Stimulated activated naive CD8-positive, alpha-beta T cell treated with anti-CD3 and anti-CD28 coated beads, Interleukin-15, Interleukin-2, amounts not matched to agents 100 ng/mL and 50 ng/mL, for 24 hours (primary cell): ENCODE results near the gene ZMYND19.

ENCODE experiments used
- H3K27ac Mint-ChIP-seq: one replicate; pipeline ENCODE4 v1.8.0; 2021; ENCODE audit warnings: mild to moderate bottlenecking, mixed read lengths
- H3K27me3 Mint-ChIP-seq: one replicate; pipeline ENCODE4 v1.8.0; 2021; ENCODE audit warnings: mixed read lengths
- H3K36me3 Mint-ChIP-seq: one replicate; pipeline ENCODE4 v1.8.0; 2021; ENCODE audit warnings: low read depth, mixed read lengths
- H3K4me1 Mint-ChIP-seq: one replicate; pipeline ENCODE4 v1.8.0; 2021; ENCODE audit warnings: low read depth, mixed read lengths
- H3K4me3 Mint-ChIP-seq: one replicate; pipeline ENCODE4 v1.8.0; 2021; ENCODE audit warnings: mild to moderate bottlenecking, mixed read lengths
- H3K9me3 Mint-ChIP-seq: one replicate; pipeline ENCODE4 v1.8.0; 2021; ENCODE audit warnings: mixed read lengths

The ZMYND19 gene

GRCh38 chr9:137620048-137620405, 29.7 kb upstream of the ZMYND19 start:
- H3K4me3 Mint-ChIP-seq, result peak overlapping the region; percentile 86
- H3K27me3 Mint-ChIP-seq, result no peaks in the 10 kb centered on the region
- H3K9me3 Mint-ChIP-seq, result no peaks in the 10 kb centered on the region
- H3K36me3 Mint-ChIP-seq, result peaks cover 22% of the 10 kb centered on the region
- H3K4me1 Mint-ChIP-seq, result peaks cover 53% of the 10 kb centered on the region
- peak overlapping the region; percentile 77 for H3K27ac Mint-ChIP-seq

DNA sequence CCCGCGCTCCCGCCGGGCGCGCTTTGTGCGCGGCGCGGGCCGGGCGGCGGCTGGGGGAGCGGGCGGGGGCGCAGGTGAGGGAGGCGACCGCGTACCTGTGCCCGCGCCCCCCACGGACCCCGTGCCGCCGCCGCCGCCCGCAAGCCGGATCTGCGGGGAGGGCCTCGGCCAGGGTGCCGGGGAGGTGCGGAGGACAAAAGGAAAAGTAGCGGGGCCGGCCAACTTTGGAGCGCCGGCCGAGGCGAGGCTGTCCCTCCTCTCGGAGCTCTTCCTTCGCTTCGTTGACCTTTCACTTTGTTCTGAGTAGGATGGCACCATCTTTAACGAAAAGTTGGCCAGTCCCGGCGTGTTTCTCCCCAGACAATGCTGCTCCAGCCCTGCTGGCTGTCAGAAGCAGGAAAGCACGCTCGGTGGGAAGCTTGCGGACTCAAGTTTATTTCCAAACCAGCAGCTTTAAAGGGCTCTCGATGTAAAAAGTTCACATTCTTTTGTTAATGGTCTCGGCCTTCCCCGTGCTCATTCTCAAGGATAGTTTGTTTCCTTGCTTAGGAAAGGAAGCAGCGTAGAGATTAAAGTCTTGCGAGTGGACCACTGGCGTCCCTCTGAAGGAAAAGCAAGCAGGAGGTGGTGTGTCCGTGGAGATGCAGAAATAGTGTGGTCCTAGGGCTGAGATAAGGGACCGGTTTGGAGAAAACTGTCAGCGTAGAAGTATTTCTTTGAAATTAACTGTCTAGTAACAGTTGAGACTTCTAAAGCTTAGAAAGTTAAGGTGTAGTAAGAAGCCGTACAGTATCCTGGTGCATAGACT, 29.1 kb upstream of the ZMYND19 start:
- H3K27me3 Mint-ChIP-seq, result no peaks in the 10 kb centered on the region
- H3K9me3 Mint-ChIP-seq, result no peaks in the 10 kb centered on the region
- H3K4me1 Mint-ChIP-seq, result peaks cover 52% of the 10 kb centered on the region
- H3K27ac Mint-ChIP-seq, result peak overlapping the region; percentile 77
- H3K4me3 Mint-ChIP-seq, result peak overlapping the region; percentile 86
- H3K36me3 Mint-ChIP-seq, result peaks cover 22% of the 10 kb centered on the region

DNA sequence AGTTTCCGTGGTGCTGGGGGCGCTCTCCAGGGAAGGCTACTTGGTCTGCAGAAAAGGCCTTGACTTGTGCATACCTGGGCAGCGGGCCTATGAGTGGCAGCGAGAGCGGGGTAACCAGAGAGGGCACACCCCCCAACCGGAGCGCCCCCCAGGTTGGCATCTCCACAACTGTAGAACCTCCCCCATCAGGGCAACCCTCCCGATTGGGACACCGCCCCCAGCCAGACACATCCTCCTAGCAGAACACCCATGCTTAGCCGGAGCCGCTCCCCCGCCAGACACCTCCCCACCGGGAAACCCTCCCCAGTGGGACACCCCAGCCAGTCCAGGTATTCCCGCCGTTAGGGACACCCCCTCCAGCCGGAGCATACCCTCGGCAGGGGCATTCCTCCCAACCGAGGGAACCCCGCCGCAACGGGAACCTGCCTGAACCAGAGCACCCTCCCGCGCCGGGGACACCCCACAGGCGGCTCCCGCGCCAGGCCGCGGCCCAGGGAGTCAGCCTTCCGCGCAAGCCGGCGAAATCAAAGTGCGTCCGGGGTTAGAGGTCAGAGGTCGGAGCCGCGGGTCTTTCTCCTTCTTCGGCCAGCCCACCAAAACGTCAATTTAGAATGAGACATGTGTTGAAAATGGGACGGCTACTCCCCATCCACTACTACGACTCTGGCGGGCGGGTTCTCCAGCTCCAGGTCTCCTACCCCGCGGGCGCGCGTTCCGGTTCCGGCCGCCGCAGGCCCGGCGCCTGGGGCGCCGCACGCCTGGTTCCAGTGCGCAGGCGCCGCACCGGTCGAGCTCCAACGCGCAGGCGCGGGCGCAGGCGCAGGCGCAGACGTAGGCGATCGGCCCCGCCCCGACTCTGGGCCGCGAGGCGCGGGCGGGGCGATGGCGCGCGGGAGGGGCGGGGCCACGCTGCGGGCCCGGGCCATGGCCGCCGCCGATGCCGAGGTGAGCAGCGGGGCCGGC, 28.1 kb upstream of the ZMYND19 start, which contains the start of gene EHMT1:
Gene EHMT1, plus strand, starts transcription at position 901 of the 963 bp plus-strand sequence. Its CDS starts 24 bp downstream, at position 925.
- peak within 1 kb of the TSS; percentile 91 for H3K27ac Mint-ChIP-seq
- H3K9me3 Mint-ChIP-seq, result no peaks in the 10 kb centered on the region
- peaks cover 18% of the 10 kb centered on the region for H3K36me3 Mint-ChIP-seq
- peak within 1 kb of the TSS; percentile 88 for H3K4me3 Mint-ChIP-seq
- H3K4me1 Mint-ChIP-seq, result peaks cover 48% of the 10 kb centered on the region
- H3K27me3 Mint-ChIP-seq, result no peaks in the 10 kb centered on the region

DNA sequence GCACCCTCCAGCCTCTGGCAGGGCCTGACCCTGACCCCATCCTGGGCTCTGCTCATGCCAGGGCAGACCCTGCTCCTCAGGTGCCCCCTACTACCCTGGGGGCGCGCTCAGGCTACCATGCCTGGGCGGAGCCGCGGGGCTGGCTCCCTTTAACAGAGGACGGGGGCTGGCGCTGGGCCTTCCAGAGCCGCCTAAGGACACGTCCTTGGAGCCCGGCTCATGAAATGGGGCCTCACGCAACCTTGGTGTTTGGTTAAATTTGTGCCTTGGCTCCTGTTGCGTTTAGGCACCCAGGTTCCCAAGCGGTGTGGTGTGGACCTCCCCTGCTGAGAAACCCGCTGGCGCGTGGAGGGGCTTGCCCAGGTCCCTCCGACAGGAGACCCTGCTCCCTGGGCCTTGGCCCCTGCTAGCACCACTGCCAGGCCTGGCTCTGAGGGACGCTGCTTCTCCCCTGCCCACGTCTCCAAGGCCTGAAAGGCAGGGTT, 25.1 kb upstream of the ZMYND19 start:
- Mint-ChIP-seq H3K27ac (no peak overlapping the region), H3K27me3 (no peaks in the 10 kb centered on the region), H3K4me3 (no peak overlapping the region)

GRCh38 chr9:137614631-137615386, 24.5 kb upstream of the ZMYND19 start:
- H3K4me3 Mint-ChIP-seq, result no peak overlapping the region
- H3K27me3 Mint-ChIP-seq, result no peaks in the 10 kb centered on the region

More for the DNA sequence above, 25.1 kb upstream of the ZMYND19 start:
- H3K4me1 Mint-ChIP-seq, result peaks cover 44% of the 10 kb centered on the region
- no peaks in the 10 kb centered on the region for H3K9me3 Mint-ChIP-seq
- peaks cover 9% of the 10 kb centered on the region for H3K36me3 Mint-ChIP-seq

DNA sequence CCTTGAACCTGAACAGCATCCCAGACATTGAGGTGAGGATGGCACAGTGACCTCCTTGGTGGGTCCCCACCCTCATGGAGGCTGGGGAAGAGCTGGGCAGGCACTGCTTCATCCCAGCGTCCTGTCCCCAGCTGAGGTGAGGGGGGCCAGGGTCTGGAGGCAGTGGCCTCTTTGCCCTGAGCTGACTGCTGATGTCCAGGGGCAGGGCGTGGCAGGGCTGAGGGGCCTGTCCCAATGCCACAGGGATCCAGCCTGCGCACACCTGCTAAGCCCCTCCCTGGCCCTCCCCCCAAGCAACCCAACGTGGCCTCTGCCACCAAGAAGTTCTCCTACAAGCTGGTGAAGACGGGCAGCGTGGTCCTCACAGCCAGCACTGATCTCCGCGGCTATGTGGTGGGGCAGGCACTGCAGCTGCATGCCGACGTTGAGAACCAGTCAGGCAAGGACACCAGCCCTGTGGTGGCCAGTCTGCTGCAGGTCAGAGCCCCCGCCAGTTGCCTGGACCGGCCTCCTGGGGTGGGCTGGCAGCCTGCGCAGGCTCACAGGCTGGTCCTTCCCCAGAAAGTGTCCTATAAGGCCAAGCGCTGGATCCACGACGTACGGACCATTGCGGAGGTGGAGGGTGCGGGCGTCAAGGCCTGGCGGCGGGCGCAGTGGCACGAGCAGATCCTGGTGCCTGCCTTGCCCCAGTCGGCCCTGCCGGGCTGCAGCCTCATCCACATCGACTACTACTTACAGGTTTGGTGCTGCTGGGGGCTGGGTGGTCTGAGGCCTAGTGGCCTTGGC, 23.6 kb upstream of the ZMYND19 start:
- peaks cover 33% of the 10 kb centered on the region for H3K4me1 Mint-ChIP-seq
- H3K9me3 Mint-ChIP-seq, result no peaks in the 10 kb centered on the region
- peaks cover 5% of the 10 kb centered on the region for H3K36me3 Mint-ChIP-seq
- no peak overlapping the region for H3K4me3 Mint-ChIP-seq
- no peaks in the 10 kb centered on the region for H3K27me3 Mint-ChIP-seq
- no peak overlapping the region for H3K27ac Mint-ChIP-seq

More at GRCh38 chr9:137614631-137615386, 24.5 kb upstream of the ZMYND19 start:
- no peaks in the 10 kb centered on the region for H3K9me3 Mint-ChIP-seq
- peaks cover 38% of the 10 kb centered on the region for H3K4me1 Mint-ChIP-seq
- H3K36me3 Mint-ChIP-seq, result peaks cover 5% of the 10 kb centered on the region
- no peak overlapping the region for H3K27ac Mint-ChIP-seq

DNA sequence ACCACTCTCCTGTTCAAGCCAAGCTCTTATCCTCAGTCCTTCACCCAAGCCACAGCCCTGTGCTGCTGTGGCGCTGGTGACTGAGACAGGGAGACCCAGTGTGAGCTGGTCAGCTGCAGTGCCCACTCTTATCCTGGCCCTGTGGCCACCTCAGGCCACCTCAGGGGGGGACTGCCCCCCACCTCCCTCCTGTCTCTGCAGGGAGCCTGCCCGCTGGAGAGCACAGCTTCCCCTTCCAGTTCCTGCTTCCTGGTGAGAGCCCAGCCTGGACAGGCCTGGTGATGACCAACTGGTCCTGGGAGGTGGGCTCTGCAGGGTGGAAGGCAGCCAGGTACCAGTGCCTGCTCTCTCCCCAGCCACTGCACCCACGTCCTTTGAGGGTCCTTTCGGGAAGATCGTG, 22.9 kb upstream of the ZMYND19 start:
- peaks cover 5% of the 10 kb centered on the region for H3K36me3 Mint-ChIP-seq
- H3K9me3 Mint-ChIP-seq, result no peaks in the 10 kb centered on the region
- no peaks in the 10 kb centered on the region for H3K27me3 Mint-ChIP-seq
- H3K27ac Mint-ChIP-seq, result no peak overlapping the region
- no peak overlapping the region for H3K4me3 Mint-ChIP-seq
- peaks cover 33% of the 10 kb centered on the region for H3K4me1 Mint-ChIP-seq

GRCh38 chr9:137612741-137613142, 22.4 kb upstream of the ZMYND19 start:
- H3K27me3 Mint-ChIP-seq, result no peaks in the 10 kb centered on the region
- H3K9me3 Mint-ChIP-seq, result no peaks in the 10 kb centered on the region
- peaks cover 5% of the 10 kb centered on the region for H3K36me3 Mint-ChIP-seq
- no peak overlapping the region for H3K4me3 Mint-ChIP-seq
- H3K4me1 Mint-ChIP-seq, result peaks cover 29% of the 10 kb centered on the region
- no peak overlapping the region for H3K27ac Mint-ChIP-seq

GRCh38 chr9:137611623-137612609, 21.6 kb upstream of the ZMYND19 start:
- peaks cover 29% of the 10 kb centered on the region for H3K4me1 Mint-ChIP-seq
- peak overlapping the region; percentile 72 for H3K27ac Mint-ChIP-seq
- H3K4me3 Mint-ChIP-seq, result peak overlapping the region; percentile 32
- H3K27me3 Mint-ChIP-seq, result no peaks in the 10 kb centered on the region
- no peaks in the 10 kb centered on the region for H3K9me3 Mint-ChIP-seq
- no peaks in the 10 kb centered on the region for H3K36me3 Mint-ChIP-seq

GRCh38 chr9:137610944-137611343, 20.6 kb upstream of the ZMYND19 start:
- Mint-ChIP-seq H3K36me3 (no peaks in the 10 kb centered on the region), H3K27ac (peak overlapping the region; percentile 72), H3K27me3 (no peaks in the 10 kb centered on the region), H3K9me3 (no peaks in the 10 kb centered on the region), H3K4me3 (no peak overlapping the region), H3K4me1 (peaks cover 29% of the 10 kb centered on the region)

DNA sequence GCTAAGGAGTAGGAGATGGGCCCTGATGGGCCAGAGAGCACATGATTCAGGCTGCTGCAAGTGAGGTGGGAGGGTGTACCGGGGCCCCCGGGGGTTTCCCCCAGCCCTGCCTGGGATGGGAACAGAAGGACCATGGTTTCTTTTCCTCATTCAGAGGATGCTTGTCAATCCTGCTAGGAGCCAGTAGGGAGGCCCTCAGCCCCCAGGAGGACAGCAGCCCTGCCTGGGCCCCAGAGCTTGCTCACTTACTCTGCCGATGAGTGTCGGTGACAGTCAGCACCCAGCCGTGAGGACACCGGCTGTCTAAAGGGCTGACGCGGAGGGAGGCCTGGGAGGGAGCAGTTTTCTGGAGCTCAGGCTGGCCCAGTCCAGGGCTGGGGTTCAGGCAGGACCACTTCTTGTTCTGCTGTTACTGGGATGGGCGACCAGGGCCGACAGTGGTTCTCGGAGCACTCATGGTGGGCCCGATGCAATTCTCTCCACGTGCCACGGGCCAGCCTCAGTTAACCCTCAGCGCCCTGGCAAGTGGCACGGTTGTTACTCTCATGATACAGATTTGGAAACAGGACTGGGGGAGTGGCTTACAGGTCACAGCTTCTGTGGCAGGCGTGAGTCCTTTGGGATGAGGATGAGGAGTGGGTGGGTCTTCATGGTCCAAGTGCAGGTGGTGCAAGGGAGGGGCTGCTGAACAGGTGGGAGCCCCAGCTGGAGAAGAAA, 17.0 kb upstream of the ZMYND19 start:
- peak overlapping the region; percentile 65 for H3K27ac Mint-ChIP-seq
- H3K9me3 Mint-ChIP-seq, result no peaks in the 10 kb centered on the region
- no peaks in the 10 kb centered on the region for H3K27me3 Mint-ChIP-seq
- H3K36me3 Mint-ChIP-seq, result no peaks in the 10 kb centered on the region
- H3K4me1 Mint-ChIP-seq, result peaks cover 36% of the 10 kb centered on the region
- peak overlapping the region; percentile 85 for H3K4me3 Mint-ChIP-seq

DNA sequence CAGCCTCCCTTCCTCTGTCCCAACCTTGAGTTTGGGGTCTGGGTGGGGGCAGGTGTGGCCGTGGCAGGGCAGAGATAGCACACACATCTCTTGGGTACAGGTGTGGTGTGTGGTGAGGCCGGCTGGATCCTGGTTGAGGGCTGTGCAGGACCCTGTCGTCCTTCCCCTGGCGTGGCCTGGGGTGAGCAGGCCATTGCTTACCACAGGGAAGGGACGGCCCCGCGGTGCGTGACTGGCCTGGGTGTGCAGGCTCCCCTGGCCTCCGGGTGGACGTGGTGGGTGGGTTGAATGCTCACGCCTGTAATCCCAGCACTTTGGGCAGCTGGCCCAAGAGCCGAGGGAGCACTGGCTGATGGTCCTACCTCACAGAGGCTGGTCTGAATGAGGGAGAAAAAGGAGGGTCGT, 16.4 kb upstream of the ZMYND19 start:
- Mint-ChIP-seq H3K27me3 (no peaks in the 10 kb centered on the region), H3K4me3 (peak overlapping the region; percentile 85), H3K27ac (no peak overlapping the region), H3K9me3 (no peaks in the 10 kb centered on the region), H3K4me1 (peaks cover 31% of the 10 kb centered on the region), H3K36me3 (no peaks in the 10 kb centered on the region)
